B cell (primary cell): ENCODE data around the gene MNX1. TPM values are rescaled to one million over a fixed set of nuclear protein-coding genes. Genes with fewer than 3 reads are reported as not detected.

Experiments used
- ATAC-seq: fragments of 200-7000 bp; cut with Tn5 transposase; one replicate; pipeline ENCODE4 v1.10.0; 2021; ENCODE audit warnings: low read depth, mild to moderate bottlenecking, moderate number of reproducible peaks, moderate library complexity
- CTCF ChIA-PET: fragments of 350-600 bp; sonication (Branson Sonifier 250); formaldehyde crosslinking; loops from one replicate; lab custom pipeline; 2021; ENCODE audit warnings: antibody characterized with exemption, inconsistent platforms; lab: Charles Lee
- POLR2A ChIA-PET: fragments of 350-600 bp; sonication (Branson Sonifier 250); formaldehyde crosslinking; loops from one replicate; lab custom pipeline; 2021; ENCODE audit warnings: antibody characterized with exemption; lab: Charles Lee
- DNase-seq: peaks from one replicate; pipeline ENCODE4 v3.0.0; 2013
- H2AFZ ChIP-seq: 2 replicates; pipeline ENCODE4 v1.6.1; 2012; ENCODE audit warnings: mild to moderate bottlenecking, low read depth, low read length; ENCODE audit not compliant: insufficient read depth, poor library complexity, severe bottlenecking
- H3K27ac ChIP-seq, 2 donors: 1 replicate in 1 of 2; 2 replicates in 1 of 2; pipeline ENCODE4 v1.5.1; 2012 to 2013; ENCODE audit warnings: low read length in 2 of 2, mild to moderate bottlenecking in 2 of 2, moderate library complexity in 1 of 2
- H3K27me3 ChIP-seq, 4 experiments: fragments of 200-600 bp in 1 of 4; sonication (generic) in 1 of 4; replicated peaks in 1 of 4; 1 replicate in 2 of 4; 2 replicates in 2 of 4; pipeline versions ENCODE4 v1.6.1 to v1.7.0; 2013 to 2016; ENCODE audit warnings: low read length in 3 of 4, mild to moderate bottlenecking in 2 of 4, mixed read lengths in 1 of 4, moderate library complexity in 1 of 4; ENCODE audit not compliant: insufficient read depth in 4 of 4, control insufficient read depth in 3 of 4; ENCODE audit errors: control extremely low read depth in 1 of 4
- H3K36me3 ChIP-seq, 2 experiments: replicated peaks in 1 of 2; 1 replicate in 1 of 2; 2 replicates in 1 of 2; pipeline versions ENCODE4 v1.6.1 to v1.7.1; 2013; ENCODE audit warnings: low read length in 1 of 2; ENCODE audit not compliant: insufficient read depth in 2 of 2, control insufficient read depth in 1 of 2; ENCODE audit errors: control extremely low read depth in 1 of 2, extremely low read depth in 1 of 2
- H3K4me1 ChIP-seq, 2 donors: fragments of 200-600 bp in 1 of 2; sonication (generic) in 1 of 2; 1 replicate in 1 of 2; 2 replicates in 1 of 2; pipeline versions ENCODE4 v1.5.1 to v1.6.1; 2013 to 2017; ENCODE audit warnings: low read length in 2 of 2; ENCODE audit not compliant: control insufficient read depth in 2 of 2, insufficient read depth in 2 of 2
- H3K4me2 ChIP-seq: replicated peaks from 2 replicates; pipeline ENCODE3; 2012; ENCODE audit warnings: mild to moderate bottlenecking, low read depth, low read length; ENCODE audit not compliant: poor library complexity, severe bottlenecking
- H3K4me3 ChIP-seq, 5 experiments: fragments of 200-600 bp in 1 of 5; sonication (generic) in 1 of 5; 1 replicate in 3 of 5; 2 replicates in 2 of 5; pipeline versions ENCODE4 v1.5.1 to v1.7.0; 2011 to 2016; ENCODE audit warnings: low read length in 4 of 5, mild to moderate bottlenecking in 4 of 5, low read depth in 2 of 5, control low read depth in 1 of 5, moderate library complexity in 1 of 5; ENCODE audit not compliant: insufficient read depth in 1 of 5; ENCODE audit errors: control extremely low read depth in 1 of 5, extremely low read depth in 1 of 5
- H3K79me2 ChIP-seq: fragments of 200-600 bp; sonication (generic); one replicate; pipeline ENCODE4 v1.6.0; 2016; ENCODE audit warnings: low read length; ENCODE audit not compliant: control insufficient read depth, insufficient read depth
- H3K9ac ChIP-seq: fragments of 200-600 bp; sonication (generic); 2 replicates; pipeline ENCODE4 v1.6.1; 2017; ENCODE audit warnings: mild to moderate bottlenecking, low read length, moderate library complexity
- H3K9me3 ChIP-seq, 3 donors: one replicate each; pipeline versions ENCODE4 v1.6.1 to v1.7.1; 2013; ENCODE audit warnings: low read length in 2 of 3; ENCODE audit not compliant: control insufficient read depth in 2 of 3, insufficient read depth in 1 of 3; ENCODE audit errors: control extremely low read depth in 1 of 3
- H4K20me1 ChIP-seq: 2 replicates; pipeline ENCODE4 v1.6.0; 2012; ENCODE audit warnings: mild to moderate bottlenecking, low read length; ENCODE audit not compliant: insufficient read depth, control insufficient read depth, poor library complexity, severe bottlenecking
- H3K27ac Mint-ChIP-seq: one replicate; pipeline ENCODE4 v1.8.0; 2021; ENCODE audit warnings: mixed read lengths
- H3K27me3 Mint-ChIP-seq: one replicate; pipeline ENCODE4 v1.8.0; 2021; ENCODE audit warnings: mixed read lengths
- H3K4me1 Mint-ChIP-seq: one replicate; pipeline ENCODE4 v1.8.0; 2021; ENCODE audit warnings: mixed read lengths
- H3K4me3 Mint-ChIP-seq: one replicate; pipeline ENCODE4 v1.8.0; 2021; ENCODE audit warnings: mixed read lengths
- H3K9me3 Mint-ChIP-seq: one replicate; pipeline ENCODE4 v1.8.0; 2022; ENCODE audit warnings: mixed read lengths; ENCODE audit not compliant: insufficient read depth
- EZH2 ChIP-seq: IDR thresholded peaks from 2 replicates; pipeline ENCODE4 v1.6.1; 2012; ENCODE audit warnings: borderline replicate concordance, low read depth, mild to moderate bottlenecking, moderate library complexity, low read length; ENCODE audit not compliant: insufficient read depth, poor library complexity, severe bottlenecking
- WGBS: methylation state at CpG from one replicate; pipeline ENCODE4 v1.1.5; 2013; ENCODE audit warnings: missing lambda C conversion rate; ENCODE audit not compliant: insufficient coverage; 5-methylcytosine and 5-hydroxymethylcytosine counted together
- intact Hi-C: fragments of 100-400 bp; cut with micrococcal nuclease; formaldehyde crosslinking; loops from one replicate; pipeline ENCODE4 v1.10.0; 2022
- polyA plus RNA-seq: library from polyadenylated mRNA; depleted of rRNA; stranded (reverse); fragments of >200 nt; gene quantifications from 2 replicates; pipeline ENCODE4 v1.2.3, GENCODE V29; 2012
- total RNA-seq, 2 donors: library from RNA; stranded (reverse); fragments of 120-200 nt in 1 of 2; gene quantifications; 1 replicate in 1 of 2; 2 replicates in 1 of 2; pipeline versions ENCODE4 v1.2.3 to v1.2.4, GENCODE V29; 2013 to 2022
- TF ChIP-seq, protein P1 (sequence below): fragments of 200-600 bp; IDR thresholded peaks from one replicate; pipeline ENCODE4 v1.8.0; 2022; ENCODE audit warnings: antibody characterized with exemption, mild to moderate bottlenecking

The MNX1 gene
- total and polyA plus RNA-seq, 2 donors (not counting 1 experiment from before 2014, with no cell fraction given), result not detected

DNA sequence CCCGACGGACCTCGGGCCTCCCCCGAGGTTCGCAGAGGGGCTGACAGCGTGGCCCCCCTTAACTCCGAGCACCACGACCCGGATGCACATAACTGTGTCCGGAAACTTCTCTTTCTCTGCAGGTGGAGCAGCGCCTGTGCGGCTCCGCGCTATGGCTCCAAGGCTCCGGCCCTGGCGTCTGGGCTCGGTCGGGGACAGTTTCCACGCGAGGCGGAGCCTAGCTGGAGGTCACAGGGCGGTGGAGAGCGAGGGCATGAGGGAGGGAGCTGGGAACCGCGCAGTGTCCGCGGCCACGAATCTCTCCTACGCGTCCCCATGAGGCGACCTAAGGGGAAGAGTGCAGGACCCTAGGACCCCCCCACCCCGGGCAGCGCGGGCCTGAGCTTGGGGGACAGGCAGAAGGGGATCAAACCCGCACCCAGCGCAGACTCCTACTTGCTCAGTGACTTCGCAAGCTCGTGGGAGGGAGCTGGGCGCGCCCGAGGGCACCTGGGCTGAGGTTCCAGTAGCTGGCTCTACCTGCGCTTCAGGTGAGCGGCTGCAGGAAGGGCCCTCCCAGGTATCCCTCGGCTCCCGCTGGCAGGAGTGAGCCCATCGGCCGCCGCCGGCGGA lies 8.6 kb upstream of the MNX1 start:
- H3K4me3 ChIP-seq, result no peak overlapping the region
- Mint-ChIP-seq H3K9me3 (no peaks in the 10 kb centered on the region), H3K4me1 (peaks cover 17% of the 10 kb centered on the region), H3K4me3 (no peak overlapping the region), H3K27me3 (peaks cover 57% of the 10 kb centered on the region), H3K27ac (no peak overlapping the region)
- ChIA-PET POLR2A (no interaction called here), CTCF (no interaction called here)
- TF ChIP-seq, protein P1, sequence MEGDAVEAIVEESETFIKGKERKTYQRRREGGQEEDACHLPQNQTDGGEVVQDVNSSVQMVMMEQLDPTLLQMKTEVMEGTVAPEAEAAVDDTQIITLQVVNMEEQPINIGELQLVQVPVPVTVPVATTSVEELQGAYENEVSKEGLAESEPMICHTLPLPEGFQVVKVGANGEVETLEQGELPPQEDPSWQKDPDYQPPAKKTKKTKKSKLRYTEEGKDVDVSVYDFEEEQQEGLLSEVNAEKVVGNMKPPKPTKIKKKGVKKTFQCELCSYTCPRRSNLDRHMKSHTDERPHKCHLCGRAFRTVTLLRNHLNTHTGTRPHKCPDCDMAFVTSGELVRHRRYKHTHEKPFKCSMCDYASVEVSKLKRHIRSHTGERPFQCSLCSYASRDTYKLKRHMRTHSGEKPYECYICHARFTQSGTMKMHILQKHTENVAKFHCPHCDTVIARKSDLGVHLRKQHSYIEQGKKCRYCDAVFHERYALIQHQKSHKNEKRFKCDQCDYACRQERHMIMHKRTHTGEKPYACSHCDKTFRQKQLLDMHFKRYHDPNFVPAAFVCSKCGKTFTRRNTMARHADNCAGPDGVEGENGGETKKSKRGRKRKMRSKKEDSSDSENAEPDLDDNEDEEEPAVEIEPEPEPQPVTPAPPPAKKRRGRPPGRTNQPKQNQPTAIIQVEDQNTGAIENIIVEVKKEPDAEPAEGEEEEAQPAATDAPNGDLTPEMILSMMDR, result no peak
- TF ChIP-seq EZH2, result no peak
- 7% methylated on average over 50 of the region's 50 CpGs for WGBS
- no peak overlapping the region for H2AFZ ChIP-seq
- DNase-seq (no peak), ATAC-seq (no peak)
- no peaks in the 10 kb centered on the region for H3K79me2 ChIP-seq
- H3K9ac ChIP-seq, result no peak overlapping the region
- H3K4me1 ChIP-seq, result peaks cover 31 to 37% of the 10 kb centered on the region in 2 donors
- H3K4me2 ChIP-seq, result no peak overlapping the region
- intact Hi-C loops, result no loop called here
- no peaks in the 10 kb centered on the region for H3K36me3 ChIP-seq
- H4K20me1 ChIP-seq, result no peaks in the 10 kb centered on the region
- H3K27ac ChIP-seq, result no peak overlapping the region
- H3K9me3 ChIP-seq, result peaks cover 0 to 54% (median 0%) of the 10 kb centered on the region in 3 donors
- peaks cover 0 to 89% (median 60%) of the 10 kb centered on the region in 4 experiments for H3K27me3 ChIP-seq

DNA sequence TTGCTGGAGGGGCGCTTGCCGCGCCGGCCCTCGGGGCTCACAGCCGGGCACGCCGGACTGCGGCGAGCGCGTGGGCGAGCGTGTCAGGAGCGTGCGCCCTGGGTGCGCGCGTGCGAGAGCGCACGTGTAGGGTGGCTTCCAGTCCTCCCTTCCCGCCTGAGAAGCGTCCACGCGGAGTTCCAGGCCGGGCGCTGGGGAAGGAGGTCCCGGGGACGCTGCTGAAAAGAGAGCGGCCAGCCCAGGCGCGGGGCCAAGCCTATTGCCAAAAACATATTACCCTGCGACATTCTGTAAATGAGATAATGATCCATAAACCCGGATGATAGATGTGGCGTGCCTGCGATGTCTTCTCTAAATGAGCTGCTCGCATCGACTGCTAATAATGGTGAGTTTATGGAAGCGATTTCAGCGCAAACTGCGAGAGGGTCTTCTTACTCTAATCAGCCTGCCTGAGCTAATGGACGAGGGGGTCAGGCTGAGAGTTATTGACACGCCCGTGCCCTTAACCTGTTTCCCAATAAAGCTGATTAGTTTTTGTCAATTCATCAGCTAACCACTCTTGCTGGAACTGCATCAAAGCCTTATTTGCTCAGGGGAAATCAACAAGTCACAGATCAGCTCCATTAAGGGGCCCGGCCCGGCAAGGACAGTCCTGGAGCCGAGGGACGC lies 8.0 kb upstream of the MNX1 start:
- Histone ChIP-seq H3K9ac (no peak overlapping the region), H3K79me2 (no peaks in the 10 kb centered on the region), H3K27me3 (peaks cover 0 to 94% (median 63%) of the 10 kb centered on the region in 4 experiments), H2AFZ (no peak overlapping the region), H3K4me3 (no peak overlapping the region), H4K20me1 (no peaks in the 10 kb centered on the region), H3K4me2 (no peak overlapping the region), H3K27ac (no peak overlapping the region), H3K36me3 (no peaks in the 10 kb centered on the region), H3K9me3 (peaks cover 0 to 54% (median 0%) of the 10 kb centered on the region in 3 donors), H3K4me1 (peaks cover 31 to 37% of the 10 kb centered on the region in 2 donors)
- Mint-ChIP-seq H3K4me1 (peaks cover 17% of the 10 kb centered on the region), H3K9me3 (no peaks in the 10 kb centered on the region), H3K27me3 (peaks cover 57% of the 10 kb centered on the region), H3K4me3 (no peak overlapping the region), H3K27ac (no peak overlapping the region)
- 9% methylated on average over 44 of the region's 49 CpGs for WGBS
- ChIA-PET CTCF (no interaction called here), POLR2A (no interaction called here)
- DNase-seq (peak; percentile 33), ATAC-seq (no peak)
- TF ChIP-seq EZH2, result no peak
- intact Hi-C loops, result no loop called here
